ENCODE results near the gene PPT2. TPM values are rescaled to one million over a fixed set of nuclear protein-coding genes. Genes with fewer than 3 reads are reported as not detected.

The PPT2 gene
- total and polyA plus RNA-seq, 2 of the 13 experiments (the other 11 are each of a cell fraction or from before 2014, with no cell fraction given), result 39.2 to 61.8 TPM

GRCh38 chr6:32167761-32168262 is 13.9 kb downstream of the PPT2 start:
- WGBS (ENCODE audit: low lambda C conversion rate), result 89% methylated on average over 6 of the region's 6 CpGs
- H3K27ac ChIP-seq (ENCODE audit: extremely low read length, insufficient read depth, low read length), result no peak overlapping the region
- peaks cover 20 to 55% of the 10 kb centered on the region in 2 experiments for H3K36me3 ChIP-seq (replicated peaks in 1 of 2; ENCODE audit: control insufficient read depth in 1 of 2, insufficient read depth in 2 of 2, low read length in 2 of 2)
- H3K27me3 ChIP-seq (ENCODE audit: control insufficient read depth in 1 of 2, insufficient read depth in 2 of 2, low read length in 2 of 2), result no peaks in the 10 kb centered on the region
- H3K9ac ChIP-seq (ENCODE audit: insufficient read depth, low read depth, low read length), result no peak overlapping the region
- peaks cover 6% of the 10 kb centered on the region for H3K79me2 ChIP-seq (ENCODE audit: insufficient read depth, low read length)
- FAIRE-seq (no peak), ATAC-seq (no peak), DNase-seq (ENCODE audit: low spot score) (no peak)
- POLR2A ChIA-PET, result interaction anchor here (1.3 to 1.5 kb wide), 2 partner anchors 9 to 10 kb away, joined by 3 to 5 read pairs; partner anchors contain the start of gene AGPAT1
- no peak overlapping the region for H2AFZ ChIP-seq (ENCODE audit: low read length)
- peaks cover 5% of the 10 kb centered on the region for H3K4me1 ChIP-seq (ENCODE audit: insufficient read depth, low read length)
- H4K20me1 ChIP-seq (ENCODE audit: insufficient read depth, low read length), result no peaks in the 10 kb centered on the region
- no peak overlapping the region for H3K4me2 ChIP-seq (ENCODE audit: low read depth, low read length)
- CTCF ChIA-PET (ENCODE audit: low intra/inter-chr PET ratio, low total read pairs), result interaction anchor here (0.9 kb wide), 1 partner anchor 49 kb away, joined by 3 read pairs; no protein-coding TSS in a partner anchor
- H3K9me3 ChIP-seq (ENCODE audit: low read length), result no peaks in the 10 kb centered on the region
- intact Hi-C loops (cut with micrococcal nuclease; ENCODE audit: unreplicated experiment) (no loop called here), in situ Hi-C loops (cut with HindIII; ENCODE audit: extremely low pct_ligation_motif_present, low pct_unique_long_range_greater_than_20kb) (no loop called here)
- no peak overlapping the region for H3K4me3 ChIP-seq (replicated peaks in 1 of 3; ENCODE audit: insufficient read depth in 1 of 3, low read depth in 2 of 3, low read length in 3 of 3)
- TSS peak; percentile 41 for BruUV-seq (replicated peaks)
- TF ChIP-seq RBM22 (optimal IDR thresholded peaks at IDR 0.05; ENCODE audit: low read length) (peak; percentile 57), KMT2A (CRISPR knock-in tag; IDR thresholded peaks at IDR 0.05) (no peak)

GRCh38 chr6:32168350-32168749 is 14.4 kb downstream of the PPT2 start:
- peaks cover 10% of the 10 kb centered on the region for H3K4me1 ChIP-seq (ENCODE audit: insufficient read depth, low read length)
- ChIA-PET CTCF (ENCODE audit: low intra/inter-chr PET ratio, low total read pairs) (no interaction called here), POLR2A (interaction anchor here (1.3 to 1.5 kb wide), 3 partner anchors 8 to 52 kb away, joined by 3 to 5 read pairs (median 3); partner anchors contain the start of gene AGPAT1)
- DNase-seq (ENCODE audit: low spot score) (no peak), ATAC-seq (no peak), FAIRE-seq (no peak)
- peaks cover 18 to 52% of the 10 kb centered on the region in 2 experiments for H3K36me3 ChIP-seq (replicated peaks in 1 of 2; ENCODE audit: control insufficient read depth in 1 of 2, insufficient read depth in 2 of 2, low read length in 2 of 2)
- no peak overlapping the region for H3K4me2 ChIP-seq (ENCODE audit: low read depth, low read length)
- TSS peak; percentile 45 for BruUV-seq (replicated peaks)
- in situ Hi-C loops (cut with HindIII; ENCODE audit: extremely low pct_ligation_motif_present, low pct_unique_long_range_greater_than_20kb) (no loop called here), intact Hi-C loops (cut with micrococcal nuclease; ENCODE audit: unreplicated experiment) (no loop called here)
- H3K27ac ChIP-seq (ENCODE audit: extremely low read length, insufficient read depth, low read length), result no peak overlapping the region
- H4K20me1 ChIP-seq (ENCODE audit: insufficient read depth, low read length), result no peaks in the 10 kb centered on the region
- H3K27me3 ChIP-seq (ENCODE audit: control insufficient read depth in 1 of 2, insufficient read depth in 2 of 2, low read length in 2 of 2), result no peaks in the 10 kb centered on the region
- no peak overlapping the region for H3K4me3 ChIP-seq (replicated peaks in 1 of 3; ENCODE audit: insufficient read depth in 1 of 3, low read depth in 2 of 3, low read length in 3 of 3)
- peaks cover 11% of the 10 kb centered on the region for H3K79me2 ChIP-seq (ENCODE audit: insufficient read depth, low read length)
- no peaks in the 10 kb centered on the region for H3K9me3 ChIP-seq (ENCODE audit: low read length)
- no peak overlapping the region for H3K9ac ChIP-seq (ENCODE audit: insufficient read depth, low read depth, low read length)
- H2AFZ ChIP-seq (ENCODE audit: low read length), result no peak overlapping the region
- 94% methylated on average over 2 of the region's 2 CpGs for WGBS (ENCODE audit: low lambda C conversion rate)
- TF ChIP-seq ZSCAN21 (CRISPR knock-in tag; IDR thresholded peaks at IDR 0.05; ENCODE audit: borderline replicate concordance), result no peak
- no peak for TF ChIP-seq EZH2 (conservative IDR thresholded peaks at IDR 0.05; ENCODE audit: low read depth, low read length)
- TF ChIP-seq HOXA5 (CRISPR knock-in tag; IDR thresholded peaks at IDR 0.05), result no peak
- no peak for TF ChIP-seq ZSCAN20 (CRISPR knock-in tag; IDR thresholded peaks at IDR 0.05; ENCODE audit: borderline replicate concordance)
- TF ChIP-seq, protein P1, sequence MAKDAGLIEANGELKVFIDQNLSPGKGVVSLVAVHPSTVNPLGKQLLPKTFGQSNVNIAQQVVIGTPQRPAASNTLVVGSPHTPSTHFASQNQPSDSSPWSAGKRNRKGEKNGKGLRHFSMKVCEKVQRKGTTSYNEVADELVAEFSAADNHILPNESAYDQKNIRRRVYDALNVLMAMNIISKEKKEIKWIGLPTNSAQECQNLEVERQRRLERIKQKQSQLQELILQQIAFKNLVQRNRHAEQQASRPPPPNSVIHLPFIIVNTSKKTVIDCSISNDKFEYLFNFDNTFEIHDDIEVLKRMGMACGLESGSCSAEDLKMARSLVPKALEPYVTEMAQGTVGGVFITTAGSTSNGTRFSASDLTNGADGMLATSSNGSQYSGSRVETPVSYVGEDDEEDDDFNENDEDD (CRISPR knock-in tag; IDR thresholded peaks at IDR 0.05; ENCODE audit: borderline replicate concordance), result no peak
- TF ChIP-seq SRF (IDR thresholded peaks at IDR 0.05; ENCODE audit: low read depth, low read length), result no peak
